Gastroesophageal sphincter (tissue), 3 donors: ENCODE results near the gene ZBTB7A.

ENCODE experiments used
- POLR2A ChIP-seq, 2 donors: fragments of 450-650 bp; IDR thresholded peaks; one replicate each; pipeline ENCODE4 v1.6.1; 2017; ENCODE audit warnings: antibody characterized with exemption in 2 of 2, mild to moderate bottlenecking in 2 of 2, moderate library complexity in 1 of 2
- POLR2AphosphoS5 ChIP-seq: sonication (generic); formaldehyde crosslinking; IDR thresholded peaks from one replicate; pipeline ENCODE4 v1.6.1; 2017; ENCODE audit warnings: antibody characterized with exemption
- TF ChIP-seq, protein P1 (sequence below), 4 experiments: fragments of 200-600 bp in 2 of 4; fragments of 450-650 bp in 2 of 4; sonication (generic) in 1 of 4; IDR thresholded peaks; one replicate each; pipeline ENCODE4 v1.5.1; 2017 to 2019; ENCODE audit warnings: antibody characterized with exemption in 4 of 4, mild to moderate bottlenecking in 2 of 4, moderate library complexity in 2 of 4

DNA sequence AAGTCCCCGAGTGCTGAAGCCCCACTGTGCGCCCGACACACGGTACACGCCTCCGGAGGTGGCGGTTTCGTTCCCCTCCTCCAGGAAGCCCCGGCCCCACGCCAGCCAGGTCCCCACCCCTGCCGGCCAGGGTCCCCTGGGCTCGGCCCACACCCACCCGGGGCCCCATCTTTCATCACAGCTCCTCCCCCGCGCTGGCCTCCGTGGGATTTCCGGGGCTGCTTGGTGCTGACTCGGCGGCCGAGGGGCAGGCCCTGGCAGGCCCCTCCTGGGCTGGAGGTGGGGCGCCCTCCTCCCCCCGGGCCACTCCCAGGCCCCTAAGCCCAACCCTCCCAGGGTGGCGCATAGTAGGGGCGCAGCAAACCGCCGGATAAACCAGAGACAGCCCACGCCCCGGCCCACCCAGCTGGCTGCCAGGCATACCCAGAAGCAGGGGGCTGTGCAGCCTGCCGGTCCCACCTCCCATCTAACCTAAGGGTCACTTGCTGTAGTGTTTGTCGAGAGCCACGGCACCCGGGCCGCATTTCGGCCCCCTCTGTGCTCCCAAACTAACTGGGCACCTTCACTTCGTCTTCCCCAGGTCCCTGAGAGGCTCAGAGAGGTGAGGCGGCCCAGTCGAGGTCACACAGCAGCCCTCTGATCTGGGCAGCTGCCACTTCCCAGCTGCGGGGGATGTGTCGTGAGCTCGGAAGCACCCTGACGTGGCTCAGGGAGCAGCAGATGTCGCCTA is 6.6 kb downstream of the ZBTB7A start:
- TF ChIP-seq, protein P1, sequence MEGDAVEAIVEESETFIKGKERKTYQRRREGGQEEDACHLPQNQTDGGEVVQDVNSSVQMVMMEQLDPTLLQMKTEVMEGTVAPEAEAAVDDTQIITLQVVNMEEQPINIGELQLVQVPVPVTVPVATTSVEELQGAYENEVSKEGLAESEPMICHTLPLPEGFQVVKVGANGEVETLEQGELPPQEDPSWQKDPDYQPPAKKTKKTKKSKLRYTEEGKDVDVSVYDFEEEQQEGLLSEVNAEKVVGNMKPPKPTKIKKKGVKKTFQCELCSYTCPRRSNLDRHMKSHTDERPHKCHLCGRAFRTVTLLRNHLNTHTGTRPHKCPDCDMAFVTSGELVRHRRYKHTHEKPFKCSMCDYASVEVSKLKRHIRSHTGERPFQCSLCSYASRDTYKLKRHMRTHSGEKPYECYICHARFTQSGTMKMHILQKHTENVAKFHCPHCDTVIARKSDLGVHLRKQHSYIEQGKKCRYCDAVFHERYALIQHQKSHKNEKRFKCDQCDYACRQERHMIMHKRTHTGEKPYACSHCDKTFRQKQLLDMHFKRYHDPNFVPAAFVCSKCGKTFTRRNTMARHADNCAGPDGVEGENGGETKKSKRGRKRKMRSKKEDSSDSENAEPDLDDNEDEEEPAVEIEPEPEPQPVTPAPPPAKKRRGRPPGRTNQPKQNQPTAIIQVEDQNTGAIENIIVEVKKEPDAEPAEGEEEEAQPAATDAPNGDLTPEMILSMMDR (IDR thresholded peaks at IDR 0.05), result no peak
- TF ChIP-seq POLR2AphosphoS5 (no peak), POLR2A (IDR thresholded peaks at IDR 0.05) (no peak)
